Epithelial cell of proximal tubule (primary cell): ENCODE measurements around the gene SLC41A3. TPM values are rescaled to one million over a fixed set of nuclear protein-coding genes. Genes with fewer than 3 reads are reported as not detected.

ENCODE experiments used
- DNase-seq: peaks from one replicate; pipeline ENCODE4 v3.0.0-alpha.2; 2011; ENCODE audit warnings: low read depth
- H3K4me3 ChIP-seq: 2 replicates; pipeline ENCODE4 v1.5.1; 2011; ENCODE audit warnings: low read depth, mild to moderate bottlenecking, low read length
- CTCF ChIP-seq: conservative IDR thresholded peaks from 2 replicates; pipeline ENCODE4 v1.5.1; 2012; ENCODE audit warnings: low read depth, mild to moderate bottlenecking, low read length
- total RNA-seq: library from RNA; depleted of rRNA; stranded (reverse); fragments of >200 nt; gene quantifications from 2 replicates; pipeline ENCODE4 v1.2.3, GENCODE V29; 2015

The SLC41A3 gene
- total RNA-seq, 1 donor from 2014 or later = 41.6 TPM

GRCh38 chr3:126106336-126107202, 22.6 kb upstream of the SLC41A3 start:
- no peak overlapping the region for H3K4me3 ChIP-seq
- TF ChIP-seq CTCF = no peak
- no peak for DNase-seq

- no peak for TF ChIP-seq CTCF
- DNase-seq = no peak
- H3K4me3 ChIP-seq = no peak overlapping the region
Measured at GRCh38 chr3:126105691-126106187, 21.8 kb upstream of the SLC41A3 start.

- H3K4me3 ChIP-seq = no peak overlapping the region
- no peak for DNase-seq
- no peak for TF ChIP-seq CTCF
Measured at GRCh38 chr3:126104742-126105605, 21.1 kb upstream of the SLC41A3 start.

- DNase-seq = no peak
- H3K4me3 ChIP-seq = no peak overlapping the region
- no peak for TF ChIP-seq CTCF
Measured at GRCh38 chr3:126104028-126104635, 20.2 kb upstream of the SLC41A3 start.

- no peak overlapping the region for H3K4me3 ChIP-seq
- peak; percentile 8 for TF ChIP-seq CTCF
- no peak for DNase-seq
Measured at GRCh38 chr3:126103121-126104027, 19.4 kb upstream of the SLC41A3 start.

- no peak for DNase-seq
- no peak for TF ChIP-seq CTCF
- no peak overlapping the region for H3K4me3 ChIP-seq
Measured at GRCh38 chr3:126102530-126102951, 18.6 kb upstream of the SLC41A3 start.
